ENCODE data around the gene CXXC5. TPM values are rescaled to one million over a fixed set of nuclear protein-coding genes. Genes with fewer than 3 reads are reported as not detected.

CXXC5 gene
- total and polyA plus RNA-seq, 9 of the 15 experiments (the other 6 are each of a cell fraction or from before 2014, with no cell fraction given), result 1.9 to 123 (median 45.8) TPM

DNA sequence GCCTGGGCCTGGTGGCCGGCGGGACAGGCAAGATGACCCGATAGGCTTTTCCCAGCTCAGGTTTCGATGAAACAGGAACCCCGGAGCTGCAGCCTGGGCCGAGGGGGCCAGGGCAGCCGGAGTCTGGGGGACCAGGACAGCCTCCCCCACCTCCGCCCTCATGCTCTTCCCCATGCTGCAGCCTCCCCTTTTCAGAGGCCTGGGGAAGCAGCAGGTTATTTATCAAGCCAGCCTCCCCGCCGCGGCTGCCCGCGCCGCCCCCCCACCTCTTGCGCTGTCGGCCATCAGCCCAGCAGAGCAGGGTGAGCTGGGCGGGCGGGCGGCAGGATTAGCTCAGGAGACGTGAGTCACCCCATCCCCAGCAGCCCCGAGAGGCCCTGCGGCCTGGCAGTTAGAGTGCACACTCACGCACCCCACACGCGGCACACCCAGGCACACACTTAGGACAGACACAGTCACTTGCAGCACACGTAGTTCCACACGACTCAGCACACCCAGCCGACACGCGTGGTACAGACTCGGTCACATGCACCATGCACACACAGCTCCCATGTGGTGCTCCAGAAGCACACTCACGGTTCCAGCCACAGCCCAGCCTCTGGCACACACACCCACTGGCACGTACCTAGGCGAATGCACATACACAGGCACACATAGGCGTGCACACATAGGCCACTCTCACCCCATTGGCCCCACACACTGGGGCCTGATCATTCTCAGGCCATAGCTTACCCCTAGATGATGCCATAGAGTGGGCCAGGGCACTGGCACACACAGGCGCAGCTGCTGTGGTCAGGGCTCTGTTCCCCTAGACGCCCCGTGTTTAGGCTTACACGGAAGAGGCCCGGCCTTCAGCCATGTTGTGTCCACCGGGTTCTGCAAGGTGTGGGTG lies 13.0 kb downstream of the CXXC5 start (continued):
- TF ChIP-seq, protein P1, sequence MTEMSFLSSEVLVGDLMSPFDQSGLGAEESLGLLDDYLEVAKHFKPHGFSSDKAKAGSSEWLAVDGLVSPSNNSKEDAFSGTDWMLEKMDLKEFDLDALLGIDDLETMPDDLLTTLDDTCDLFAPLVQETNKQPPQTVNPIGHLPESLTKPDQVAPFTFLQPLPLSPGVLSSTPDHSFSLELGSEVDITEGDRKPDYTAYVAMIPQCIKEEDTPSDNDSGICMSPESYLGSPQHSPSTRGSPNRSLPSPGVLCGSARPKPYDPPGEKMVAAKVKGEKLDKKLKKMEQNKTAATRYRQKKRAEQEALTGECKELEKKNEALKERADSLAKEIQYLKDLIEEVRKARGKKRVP (CRISPR knock-in tag; IDR thresholded peaks at IDR 0.05), result no peak
- TF ChIP-seq, protein P2, sequence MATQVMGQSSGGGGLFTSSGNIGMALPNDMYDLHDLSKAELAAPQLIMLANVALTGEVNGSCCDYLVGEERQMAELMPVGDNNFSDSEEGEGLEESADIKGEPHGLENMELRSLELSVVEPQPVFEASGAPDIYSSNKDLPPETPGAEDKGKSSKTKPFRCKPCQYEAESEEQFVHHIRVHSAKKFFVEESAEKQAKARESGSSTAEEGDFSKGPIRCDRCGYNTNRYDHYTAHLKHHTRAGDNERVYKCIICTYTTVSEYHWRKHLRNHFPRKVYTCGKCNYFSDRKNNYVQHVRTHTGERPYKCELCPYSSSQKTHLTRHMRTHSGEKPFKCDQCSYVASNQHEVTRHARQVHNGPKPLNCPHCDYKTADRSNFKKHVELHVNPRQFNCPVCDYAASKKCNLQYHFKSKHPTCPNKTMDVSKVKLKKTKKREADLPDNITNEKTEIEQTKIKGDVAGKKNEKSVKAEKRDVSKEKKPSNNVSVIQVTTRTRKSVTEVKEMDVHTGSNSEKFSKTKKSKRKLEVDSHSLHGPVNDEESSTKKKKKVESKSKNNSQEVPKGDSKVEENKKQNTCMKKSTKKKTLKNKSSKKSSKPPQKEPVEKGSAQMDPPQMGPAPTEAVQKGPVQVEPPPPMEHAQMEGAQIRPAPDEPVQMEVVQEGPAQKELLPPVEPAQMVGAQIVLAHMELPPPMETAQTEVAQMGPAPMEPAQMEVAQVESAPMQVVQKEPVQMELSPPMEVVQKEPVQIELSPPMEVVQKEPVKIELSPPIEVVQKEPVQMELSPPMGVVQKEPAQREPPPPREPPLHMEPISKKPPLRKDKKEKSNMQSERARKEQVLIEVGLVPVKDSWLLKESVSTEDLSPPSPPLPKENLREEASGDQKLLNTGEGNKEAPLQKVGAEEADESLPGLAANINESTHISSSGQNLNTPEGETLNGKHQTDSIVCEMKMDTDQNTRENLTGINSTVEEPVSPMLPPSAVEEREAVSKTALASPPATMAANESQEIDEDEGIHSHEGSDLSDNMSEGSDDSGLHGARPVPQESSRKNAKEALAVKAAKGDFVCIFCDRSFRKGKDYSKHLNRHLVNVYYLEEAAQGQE (IDR thresholded peaks at IDR 0.05; ENCODE audit: borderline replicate concordance), result peak; percentile 30; the same call in 1 of the 2 replicates
- TF ChIP-seq, protein P2 (CRISPR knock-in tag; IDR thresholded peaks at IDR 0.05; ENCODE audit: low read depth), result no peak; the same call in 1 of the 2 replicates
- TF ChIP-seq KLF6 (CRISPR knock-in tag; IDR thresholded peaks at IDR 0.05; ENCODE audit: borderline replicate concordance) (no peak), ZNF133 (CRISPR knock-in tag; IDR thresholded peaks at IDR 0.05) (no peak), GTF2A2 (tag; IDR thresholded peaks at IDR 0.05) (no peak), IFI16 (CRISPR knock-in tag; IDR thresholded peaks at IDR 0.05) (no peak), PRMT5 (CRISPR knock-in tag; IDR thresholded peaks at IDR 0.05) (no peak), RHOXF2B (CRISPR knock-in tag; conservative IDR thresholded peaks at IDR 0.05) (0 out of 2 replicates have a peak, but pooled peaks have one; percentile 65), BMI1 (IDR thresholded peaks at IDR 0.05; ENCODE audit: low read length) (no peak), MAFG (tag; conservative IDR thresholded peaks at IDR 0.05) (peak; percentile 49), FOXA3 (CRISPR knock-in tag; conservative IDR thresholded peaks at IDR 0.05 in 1 of 2, IDR thresholded peaks at IDR 0.05 in 1 of 2) (0 out of 4 replicates have a peak, but pooled peaks of 1 of the 2 experiments have one; percentile 71), RNF219 (CRISPR knock-in tag; IDR thresholded peaks at IDR 0.05) (no peak), ZNF830 (CRISPR knock-in tag; IDR thresholded peaks at IDR 0.05) (0 out of 2 replicates have a peak, but pooled peaks have one; percentile 31)

Measured in K562 (cell line).